Stimulated activated naive CD8-positive, alpha-beta T cell treated with anti-CD3 and anti-CD28 coated beads, Interleukin-15, Interleukin-2, amounts not matched to agents 100 ng/mL and 50 ng/mL, for 24 hours (primary cell): Measurements from ENCODE around the gene ZNF627.
"Not testable (repeated sequence)": the region's sequence is repeated elsewhere in the genome, so short reads cannot be mapped to it uniquely, and the experiment has no call there.

Experiments used
- H3K27ac Mint-ChIP-seq: one replicate; pipeline ENCODE4 v1.8.0; 2021; ENCODE audit warnings: mild to moderate bottlenecking, mixed read lengths
- H3K27me3 Mint-ChIP-seq: one replicate; pipeline ENCODE4 v1.8.0; 2021; ENCODE audit warnings: mixed read lengths
- H3K36me3 Mint-ChIP-seq: one replicate; pipeline ENCODE4 v1.8.0; 2021; ENCODE audit warnings: low read depth, mixed read lengths
- H3K4me1 Mint-ChIP-seq: one replicate; pipeline ENCODE4 v1.8.0; 2021; ENCODE audit warnings: low read depth, mixed read lengths
- H3K4me3 Mint-ChIP-seq: one replicate; pipeline ENCODE4 v1.8.0; 2021; ENCODE audit warnings: mild to moderate bottlenecking, mixed read lengths
- H3K9me3 Mint-ChIP-seq: one replicate; pipeline ENCODE4 v1.8.0; 2021; ENCODE audit warnings: mixed read lengths

Gene ZNF627

DNA sequence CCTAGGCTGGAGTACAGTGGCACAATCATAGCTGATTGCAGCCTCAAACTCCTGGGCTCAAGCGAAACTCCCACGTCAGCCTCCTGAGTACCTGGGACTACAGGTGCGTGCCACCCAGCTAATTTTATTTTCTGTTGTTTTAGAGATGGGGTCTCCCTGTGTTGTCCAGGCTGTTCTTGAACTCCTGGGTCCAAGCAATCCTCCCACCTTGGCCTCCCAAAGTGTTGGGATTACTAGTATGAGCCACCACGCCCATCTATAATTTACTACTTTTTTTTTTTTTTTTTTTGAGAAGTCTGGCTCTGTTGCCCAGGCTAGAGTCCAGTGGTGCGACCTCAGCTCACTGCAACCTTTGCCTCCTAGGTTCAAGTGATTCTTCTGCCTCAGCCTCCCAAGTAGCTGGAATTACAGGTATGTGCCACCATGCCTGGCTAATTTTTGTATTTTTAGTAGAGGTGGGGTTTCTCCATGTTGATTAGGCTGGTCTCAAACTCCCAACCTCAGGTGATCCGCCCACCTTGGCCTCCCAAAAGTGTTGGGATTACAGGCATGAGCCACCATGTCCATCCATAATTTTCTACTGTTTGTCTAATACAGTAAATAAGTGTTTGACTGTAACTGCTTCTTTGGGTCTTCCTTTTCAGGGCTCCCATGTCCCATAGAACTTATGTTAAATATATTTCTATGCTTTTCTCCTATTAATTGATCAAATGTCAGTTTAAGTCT is 33.0 kb upstream of the ZNF627 start:
- not testable (repeated sequence) for H3K4me3 Mint-ChIP-seq, H3K9me3 Mint-ChIP-seq, H3K36me3 Mint-ChIP-seq, H3K27ac Mint-ChIP-seq, H3K27me3 Mint-ChIP-seq
- peaks cover 37% of the 10 kb centered on the region for H3K4me1 Mint-ChIP-seq

DNA sequence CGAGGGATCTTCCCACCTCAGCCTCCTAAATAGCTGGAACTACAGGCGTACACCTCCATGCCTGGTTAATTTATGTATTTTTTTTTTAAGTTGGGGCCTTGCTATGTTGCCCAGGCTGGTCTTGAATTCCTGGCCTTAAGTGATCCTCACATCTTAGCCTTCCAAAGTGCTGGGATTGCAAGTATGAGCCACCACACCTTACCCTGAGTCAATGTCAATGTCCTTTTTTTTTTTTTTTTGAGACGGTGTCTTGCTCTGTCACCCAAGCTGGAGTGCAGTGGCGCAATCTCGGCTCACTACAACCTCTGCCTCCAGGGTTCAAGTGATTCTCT is 31.7 kb upstream of the ZNF627 start:
- H3K4me1 Mint-ChIP-seq: peaks cover 29% of the 10 kb centered on the region
- not testable (repeated sequence) for H3K36me3 Mint-ChIP-seq, H3K9me3 Mint-ChIP-seq, H3K27ac Mint-ChIP-seq, H3K4me3 Mint-ChIP-seq, H3K27me3 Mint-ChIP-seq

DNA sequence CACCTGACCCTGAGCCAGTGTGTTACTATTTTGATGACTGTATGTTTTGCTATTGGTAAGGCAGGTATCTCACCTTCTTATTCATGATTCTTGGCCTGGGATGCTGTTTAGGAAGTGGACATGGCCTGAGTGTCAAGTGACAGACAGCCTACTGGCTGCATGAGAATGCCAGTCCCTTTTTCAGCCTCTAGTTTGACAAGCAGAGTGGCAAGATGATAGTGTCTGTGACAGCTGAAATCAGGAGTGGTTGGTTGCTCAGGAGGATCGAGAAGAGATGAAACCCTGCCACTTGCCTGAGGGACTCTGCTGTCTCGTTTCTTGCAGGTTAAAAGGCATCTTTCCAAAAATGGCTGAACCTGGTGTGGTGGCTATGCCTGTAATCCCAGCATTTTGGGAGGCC is 31.1 kb upstream of the ZNF627 start:
- Mint-ChIP-seq H3K36me3 (peaks cover 4% of the 10 kb centered on the region), H3K9me3 (no peaks in the 10 kb centered on the region), H3K4me3 (no peak overlapping the region), H3K27ac (peak overlapping the region; percentile 55), H3K27me3 (no peaks in the 10 kb centered on the region), H3K4me1 (peaks cover 26% of the 10 kb centered on the region)

GRCh38 chr19:11570039-11570462 is 27.2 kb upstream of the ZNF627 start:
- peaks cover 4% of the 10 kb centered on the region for H3K36me3 Mint-ChIP-seq
- H3K4me1 Mint-ChIP-seq: peaks cover 24% of the 10 kb centered on the region
- peak overlapping the region; percentile 11 for H3K27ac Mint-ChIP-seq
- H3K4me3 Mint-ChIP-seq: no peak overlapping the region
- no peaks in the 10 kb centered on the region for H3K9me3 Mint-ChIP-seq
- no peaks in the 10 kb centered on the region for H3K27me3 Mint-ChIP-seq

- not testable (repeated sequence) for H3K4me3 Mint-ChIP-seq, H3K27me3 Mint-ChIP-seq, H3K9me3 Mint-ChIP-seq, H3K27ac Mint-ChIP-seq, H3K36me3 Mint-ChIP-seq
- peaks cover 22% of the 10 kb centered on the region for H3K4me1 Mint-ChIP-seq
These were observed 23.9 kb upstream of the ZNF627 start for GRCh38 chr19:11573354-11573753.

DNA sequence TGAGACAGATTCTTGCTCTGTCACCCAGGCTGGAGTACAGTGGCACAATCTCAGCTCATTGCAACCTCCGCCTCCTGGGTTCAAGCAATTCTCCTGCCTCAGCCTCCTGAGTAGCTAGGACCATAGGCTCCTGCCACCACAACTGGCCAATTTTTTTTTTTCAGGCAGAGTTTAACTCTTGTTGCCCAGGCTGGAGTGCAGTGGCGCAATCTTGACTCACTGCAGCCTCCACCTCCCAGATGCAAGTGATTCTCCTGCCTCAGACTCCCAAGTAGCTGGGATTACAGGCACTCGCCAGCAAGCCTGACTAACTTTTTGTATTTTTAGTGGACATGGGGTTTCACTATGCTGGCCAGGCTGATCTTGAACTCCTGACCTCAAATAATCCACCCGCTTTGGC is 23.5 kb upstream of the ZNF627 start:
- not testable (repeated sequence) for H3K4me3 Mint-ChIP-seq, H3K27ac Mint-ChIP-seq, H3K27me3 Mint-ChIP-seq, H3K9me3 Mint-ChIP-seq, H3K36me3 Mint-ChIP-seq
- peaks cover 18% of the 10 kb centered on the region for H3K4me1 Mint-ChIP-seq

DNA sequence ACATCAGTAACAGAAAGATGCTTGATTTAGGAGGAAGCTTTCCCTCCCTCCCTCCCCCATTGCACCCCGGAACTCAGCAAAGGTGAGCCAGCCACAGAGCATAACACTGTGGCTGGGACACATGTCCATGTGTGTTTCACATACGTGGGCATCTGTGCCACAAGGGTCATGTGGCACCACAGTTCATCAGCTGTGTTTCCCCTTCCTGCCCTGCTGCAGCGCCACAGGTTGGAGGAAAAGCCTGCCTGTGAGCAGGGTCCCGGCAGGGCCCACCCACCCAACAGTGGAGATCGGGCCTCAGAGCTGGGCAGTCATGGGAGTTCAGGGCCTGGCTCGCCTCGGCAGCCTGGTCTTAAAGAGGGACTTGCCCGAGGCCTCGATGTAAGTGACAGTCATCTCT is 22.6 kb upstream of the ZNF627 start:
- H3K27ac Mint-ChIP-seq: peak overlapping the region; percentile 72
- H3K9me3 Mint-ChIP-seq: no peaks in the 10 kb centered on the region
- H3K36me3 Mint-ChIP-seq: no peaks in the 10 kb centered on the region
- H3K27me3 Mint-ChIP-seq: no peaks in the 10 kb centered on the region
- no peak overlapping the region for H3K4me3 Mint-ChIP-seq
- H3K4me1 Mint-ChIP-seq: peaks cover 21% of the 10 kb centered on the region

DNA sequence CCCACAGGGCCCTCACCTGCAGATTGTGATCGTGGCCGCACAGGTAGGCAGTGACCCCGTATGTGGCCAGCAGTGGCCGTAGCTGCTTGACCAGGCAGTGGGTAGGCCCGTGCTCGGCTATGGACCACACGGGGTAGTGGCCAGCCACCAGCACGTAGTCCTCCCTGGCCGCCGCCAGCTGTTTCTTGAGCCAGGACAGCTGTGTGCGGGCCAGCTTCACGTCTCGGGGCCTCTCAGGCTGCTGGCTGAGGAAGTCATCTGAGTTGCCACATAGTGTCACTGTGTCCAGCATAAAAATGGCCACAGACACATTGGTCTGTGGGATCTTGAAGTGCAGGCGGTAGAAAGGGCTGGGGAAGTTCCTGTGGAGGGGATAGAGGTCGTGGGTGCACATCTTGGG is 21.1 kb upstream of the ZNF627 start:
- H3K27me3 Mint-ChIP-seq: no peaks in the 10 kb centered on the region
- H3K36me3 Mint-ChIP-seq: no peaks in the 10 kb centered on the region
- no peak overlapping the region for H3K27ac Mint-ChIP-seq
- no peaks in the 10 kb centered on the region for H3K9me3 Mint-ChIP-seq
- no peak overlapping the region for H3K4me3 Mint-ChIP-seq
- H3K4me1 Mint-ChIP-seq: peaks cover 32% of the 10 kb centered on the region

DNA sequence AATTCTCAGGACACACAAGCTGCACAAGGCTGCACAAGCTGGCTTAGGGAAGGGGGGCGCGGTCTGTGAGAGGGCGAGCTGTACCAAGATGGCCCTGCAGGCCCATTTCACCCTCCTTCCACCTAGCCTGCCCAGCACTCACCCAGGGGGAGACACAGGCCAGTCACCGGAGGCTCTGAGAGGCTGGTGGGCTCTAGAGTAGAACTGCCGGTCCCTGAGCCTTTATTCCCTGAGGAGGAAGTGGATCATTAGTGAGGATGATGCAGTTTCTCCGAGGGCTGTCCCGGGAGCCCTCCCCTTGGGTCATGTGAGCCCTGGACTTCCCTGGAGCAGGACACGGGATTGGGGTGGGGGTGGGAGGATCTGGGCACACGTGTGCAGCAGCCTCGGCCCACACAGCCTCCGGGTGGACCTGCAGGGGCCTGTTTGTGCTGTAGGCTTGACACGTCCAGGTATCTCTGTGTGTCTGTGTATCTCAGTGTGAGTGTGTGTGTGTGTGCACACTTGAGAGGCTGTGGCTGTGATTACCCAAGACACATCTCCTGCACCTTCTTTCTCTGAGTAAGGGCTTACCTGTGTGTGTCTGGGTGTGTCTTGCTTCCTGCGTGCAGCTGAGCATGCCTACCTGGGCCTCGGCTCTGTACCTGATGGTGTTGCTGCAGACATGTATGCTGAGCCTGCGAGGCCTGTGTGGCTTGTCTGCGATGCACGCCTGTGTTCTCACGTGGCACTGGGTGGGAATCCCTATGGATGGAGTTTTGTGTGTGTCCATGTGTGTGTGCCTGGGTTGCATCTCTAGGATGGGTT is 19.6 kb upstream of the ZNF627 start, which contains the start of gene ACP5:
ACP5 (minus strand) TSS at position 195 of the 807 bp plus-strand sequence. CDS start 328 bp downstream, outside the sequence.
- Mint-ChIP-seq H3K4me1 (peaks cover 43% of the 10 kb centered on the region), H3K9me3 (no peaks in the 10 kb centered on the region), H3K4me3 (peak within 1 kb of the TSS; percentile 52), H3K36me3 (no peaks in the 10 kb centered on the region), H3K27ac (no peak within 1 kb of the TSS), H3K27me3 (no peaks in the 10 kb centered on the region)

GRCh38 chr19:11578258-11579142 is 18.8 kb upstream of the ZNF627 start:
- Mint-ChIP-seq H3K27ac (no peak overlapping the region), H3K27me3 (no peaks in the 10 kb centered on the region), H3K4me1 (peaks cover 46% of the 10 kb centered on the region), H3K9me3 (no peaks in the 10 kb centered on the region), H3K4me3 (peak overlapping the region; percentile 64), H3K36me3 (no peaks in the 10 kb centered on the region)

GRCh38 chr19:11580116-11580515 is 17.2 kb upstream of the ZNF627 start:
- H3K9me3 Mint-ChIP-seq: no peaks in the 10 kb centered on the region
- no peak overlapping the region for H3K4me3 Mint-ChIP-seq
- H3K27ac Mint-ChIP-seq: no peak overlapping the region
- H3K27me3 Mint-ChIP-seq: no peaks in the 10 kb centered on the region
- no peaks in the 10 kb centered on the region for H3K36me3 Mint-ChIP-seq
- peaks cover 46% of the 10 kb centered on the region for H3K4me1 Mint-ChIP-seq

GRCh38 chr19:11581740-11582139 is 15.5 kb upstream of the ZNF627 start:
- H3K27ac Mint-ChIP-seq: peak overlapping the region; percentile 90
- H3K36me3 Mint-ChIP-seq: no peaks in the 10 kb centered on the region
- peaks cover 46% of the 10 kb centered on the region for H3K4me1 Mint-ChIP-seq
- H3K9me3 Mint-ChIP-seq: no peaks in the 10 kb centered on the region
- H3K4me3 Mint-ChIP-seq: peak overlapping the region; percentile 76
- no peaks in the 10 kb centered on the region for H3K27me3 Mint-ChIP-seq

DNA sequence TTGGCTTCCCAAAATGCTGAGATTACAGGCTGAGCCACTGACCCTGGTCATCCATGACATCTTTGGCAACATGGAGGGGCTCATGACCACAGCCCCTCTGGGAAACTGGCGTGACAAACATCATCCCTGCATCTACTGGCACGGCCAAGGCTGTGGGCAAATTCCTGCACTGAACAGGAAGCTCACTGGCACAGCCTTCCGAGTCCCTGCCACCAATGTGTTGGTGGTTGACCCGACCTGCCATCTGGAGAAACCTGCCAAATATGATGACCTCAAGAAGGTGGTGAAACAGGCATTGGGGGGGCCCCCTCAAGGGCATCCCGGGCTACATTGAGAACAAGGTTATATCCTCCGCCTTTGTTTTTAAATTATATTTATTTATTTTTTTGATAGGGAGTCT is 11.0 kb upstream of the ZNF627 start:
- H3K9me3 Mint-ChIP-seq: no peaks in the 10 kb centered on the region
- H3K27ac Mint-ChIP-seq: no peak overlapping the region
- no peak overlapping the region for H3K4me3 Mint-ChIP-seq
- peaks cover 25% of the 10 kb centered on the region for H3K4me1 Mint-ChIP-seq
- H3K36me3 Mint-ChIP-seq: no peaks in the 10 kb centered on the region
- no peaks in the 10 kb centered on the region for H3K27me3 Mint-ChIP-seq

GRCh38 chr19:11587302-11587974 is 9.8 kb upstream of the ZNF627 start:
- Mint-ChIP-seq H3K4me3 (no peak overlapping the region), H3K4me1 (peaks cover 16% of the 10 kb centered on the region), H3K27me3 (no peaks in the 10 kb centered on the region), H3K27ac (no peak overlapping the region), H3K36me3 (no peaks in the 10 kb centered on the region), H3K9me3 (no peaks in the 10 kb centered on the region)
